Measurements from ENCODE around the gene SH2D3C. TPM values are rescaled to one million over a fixed set of nuclear protein-coding genes. Genes with fewer than 3 reads are reported as not detected.
A peak's percentile ranks its signal among the peaks of the same experiment; 100 is the strongest.

The SH2D3C gene
- total and polyA plus RNA-seq, 10 of the 15 experiments (the other 5 are each of a cell fraction or from before 2014, with no cell fraction given) = 1.2 to 23.5 (median 16.2) TPM

- FAIRE-seq (no peak), ATAC-seq (no peak), DNase-seq (ENCODE audit: low read depth, low spot score) (no peak)
- Histone ChIP-seq H3K79me2 (ENCODE audit: control insufficient read depth, insufficient read depth, low read length) (peaks cover 34% of the 10 kb centered on the region), H3K27me3 (replicated peaks in 1 of 2; ENCODE audit: control insufficient read depth in 2 of 2, insufficient read depth in 2 of 2, low read length in 1 of 2) (no peaks in the 10 kb centered on the region), H3K4me3 (no peak overlapping the region), H3K4me2 (ENCODE audit: control insufficient read depth, insufficient read depth) (no peak overlapping the region), H3K36me3 (ENCODE audit: control insufficient read depth in 2 of 2, insufficient read depth in 2 of 2, low read length in 1 of 2) (peaks cover 26 to 39% of the 10 kb centered on the region in 2 experiments), H3K27ac (ENCODE audit: control insufficient read depth, insufficient read depth) (no peak overlapping the region), H3K9me3 (replicated peaks; ENCODE audit: control insufficient read depth, insufficient read depth, low read length) (no peaks in the 10 kb centered on the region), H4K20me1 (ENCODE audit: control insufficient read depth, insufficient read depth) (peaks cover 15% of the 10 kb centered on the region), H3K9ac (ENCODE audit: control insufficient read depth, insufficient read depth, low read length) (no peak overlapping the region), H3K4me1 (ENCODE audit: control insufficient read depth, insufficient read depth, low read length) (peaks cover 16% of the 10 kb centered on the region), H2AFZ (ENCODE audit: control insufficient read depth, low read depth, low read length) (no peak overlapping the region)
- WGBS (ENCODE audit: insufficient coverage, insufficient replicate concordance, low lambda C conversion rate, missing lambda C conversion rate) = 93% methylated on average over 25 of the region's 25 CpGs
- RAD21 ChIA-PET (ENCODE audit: unreplicated experiment) = no interaction called here
- CTCF ChIA-PET = no interaction called here
- in situ Hi-C loops (cut with MboI) (no loop called here), intact Hi-C loops (cut with micrococcal nuclease; ENCODE audit: unreplicated experiment) (loop anchor here (5.0 to 10.0 kb wide), 3 partner anchors 78 to 338 kb away; partner anchors contain the start of genes NAIF1, PTGES2 and SLC25A25)
- POLR2A ChIA-PET = no interaction called here
- TF ChIP-seq RFX5 (IDR thresholded peaks at IDR 0.05; ENCODE audit: low read depth, low read length) (no peak), NR2F1 (conservative IDR thresholded peaks at IDR 0.05) (no peak), CHD2 (IDR thresholded peaks at IDR 0.05; ENCODE audit: borderline replicate concordance, low read depth, low read length) (no peak), FOXK2 (IDR thresholded peaks at IDR 0.05) (no peak), SMC3 (IDR thresholded peaks at IDR 0.05; ENCODE audit: borderline replicate concordance, low read length) (no peak), POLR2A (IDR thresholded peaks at IDR 0.05; ENCODE audit: low read depth, low read length) (0 out of 2 replicates have a peak, but pooled peaks have one; percentile 30)
- SMC1A ChIA-PET (ENCODE audit: uncharacterized antibody, unreplicated experiment) = interaction anchor here (1.7 kb wide), 1 partner anchor 16 kb away, joined by 3 read pairs; no protein-coding TSS in a partner anchor
- no TSS peak for BruUV-seq (replicated peaks)
Measured at GRCh38 chr9:127789179-127789578, 10.7 kb upstream of the SH2D3C start.

- RAD21 ChIA-PET (ENCODE audit: unreplicated experiment) = interaction anchor here (2.3 kb wide), 1 partner anchor 128 kb away, joined by 9 read pairs; the partner anchor contains the start of gene ST6GALNAC4
- CTCF ChIA-PET = interaction anchor here (0.6 to 6.0 kb wide), 6 partner anchors 53 to 209 kb away, joined by 3 to 63 read pairs (median 6); partner anchors contain the start of genes ST6GALNAC4 and TOR2A
- in situ Hi-C loops (cut with MboI) = no loop called here
- POLR2A ChIA-PET = interaction anchor here (0.6 to 1.5 kb wide), 5 partner anchors 9 to 1671 kb away, joined by 3 to 6 read pairs (median 3); partner anchors contain the start of genes CFAP157 and SH2D3C
- H4K20me1 ChIP-seq (ENCODE audit: control insufficient read depth, insufficient read depth) = peaks cover 15% of the 10 kb centered on the region
- TF ChIP-seq HSF1 (IDR thresholded peaks at IDR 0.05; ENCODE audit: low read depth, low read length) (no peak), POLR2AphosphoS5 (IDR thresholded peaks at IDR 0.05; ENCODE audit: low read length) (no peak), SIN3A (IDR thresholded peaks at IDR 0.05; ENCODE audit: low read depth, low read length) (no peak), POLR2A (IDR thresholded peaks at IDR 0.05; ENCODE audit: low read depth, low read length) (peak; percentile 59), ATF3 (IDR thresholded peaks at IDR 0.05; ENCODE audit: borderline replicate concordance, extremely low read depth, low read depth, low read length) (no peak), PBX3 (IDR thresholded peaks at IDR 0.05; ENCODE audit: insufficient replicate concordance, low read depth, low read length) (no peak)
- no peak overlapping the region for H2AFZ ChIP-seq (ENCODE audit: control insufficient read depth, low read depth, low read length)
- no TSS peak for BruUV-seq (replicated peaks)
- ATAC-seq = no peak
- no peak overlapping the region for H3K4me2 ChIP-seq (ENCODE audit: control insufficient read depth, insufficient read depth)
- no peak overlapping the region for H3K4me3 ChIP-seq
- H3K27me3 ChIP-seq (replicated peaks in 1 of 2; ENCODE audit: control insufficient read depth in 2 of 2, insufficient read depth in 2 of 2, low read length in 1 of 2) = no peaks in the 10 kb centered on the region
- DNase-seq (ENCODE audit: low read depth, low spot score) = no peak
- peaks cover 36% of the 10 kb centered on the region for H3K79me2 ChIP-seq (ENCODE audit: control insufficient read depth, insufficient read depth, low read length)
- H3K9me3 ChIP-seq (replicated peaks; ENCODE audit: control insufficient read depth, insufficient read depth, low read length) = no peaks in the 10 kb centered on the region
- WGBS (ENCODE audit: insufficient coverage, insufficient replicate concordance, low lambda C conversion rate, missing lambda C conversion rate) = 91% methylated on average over 26 of the region's 26 CpGs
- SMC1A ChIA-PET (ENCODE audit: uncharacterized antibody, unreplicated experiment) = interaction anchor here (1.1 to 1.7 kb wide), 3 partner anchors 12 to 53 kb away, joined by 3 to 6 read pairs (median 5); partner anchors contain the start of gene TOR2A
- intact Hi-C loops (cut with micrococcal nuclease; ENCODE audit: unreplicated experiment) = loop anchor here (5.0 to 10.0 kb wide), 3 partner anchors 79 to 339 kb away; partner anchors contain the start of genes NAIF1, PTGES2 and SLC25A25
- H3K4me1 ChIP-seq (ENCODE audit: control insufficient read depth, insufficient read depth, low read length) = peaks cover 23% of the 10 kb centered on the region
- peaks cover 26 to 37% of the 10 kb centered on the region in 2 experiments for H3K36me3 ChIP-seq (ENCODE audit: control insufficient read depth in 2 of 2, insufficient read depth in 2 of 2, low read length in 1 of 2)
- H3K27ac ChIP-seq (ENCODE audit: control insufficient read depth, insufficient read depth) = no peak overlapping the region
- no peak overlapping the region for H3K9ac ChIP-seq (ENCODE audit: control insufficient read depth, insufficient read depth, low read length)
- no peak for FAIRE-seq
Measured at GRCh38 chr9:127788337-127789011, 10.0 kb upstream of the SH2D3C start.

All from GM12878 (cell line).